Activated T-helper 2 cell treated with anti-CD3 and anti-CD28 coated beads, Interferon-gamma antibody, Interleukin-2, Interleukin-4, amounts not matched to agents 10 μg/mL and 5 μg/mL and 100 μg/mL, durations not matched to agents 14 hours and 24 hours and 36 hours (primary cell): ENCODE data around the gene RNF213. TPM values are rescaled to one million over a fixed set of nuclear protein-coding genes. Genes with fewer than 3 reads are reported as not detected.

Source experiments
- total RNA-seq: library from RNA; stranded (reverse); gene quantifications from 2 replicates; pipeline ENCODE4 v1.2.3, GENCODE V29; 2022

RNF213 gene
- total RNA-seq, 1 donor from 2014 or later: 297 TPM

Other genes with a start within 250 kb of the RNF213 start
- 1.4 and 2.0 TPM in 2 replicates for gene TBC1D16, start 225.0 kb upstream of the RNF213 start, total RNA-seq
- 0.18 TPM in 1 of 2 replicates, not detected in the other for gene CCDC40, start 224.2 kb upstream of the RNF213 start, total RNA-seq
- gene GAA, start 159.3 kb upstream of the RNF213 start, total RNA-seq: 23.6 and 26.1 TPM in 2 replicates
- 167 and 169 TPM in 2 replicates for gene EIF4A3, start 113.7 kb upstream of the RNF213 start, total RNA-seq
- gene CARD14, start 90.8 kb upstream of the RNF213 start, total RNA-seq: not detected in 2 replicates
- 25.5 and 29.0 TPM in 2 replicates for gene SGSH, start 40.5 kb upstream of the RNF213 start, total RNA-seq
- 9.7 TPM in 2 replicates for gene SLC26A11, start 40.4 kb upstream of the RNF213 start, total RNA-seq
- gene ENDOV, start 154.3 kb downstream of the RNF213 start, total RNA-seq: 16.1 and 16.8 TPM in 2 replicates
- gene NPTX1, start 215.8 kb downstream of the RNF213 start, total RNA-seq: 5.2 and 5.7 TPM in 2 replicates